ENCODE measurements around the gene ABTB2.

ABTB2 gene

DNA sequence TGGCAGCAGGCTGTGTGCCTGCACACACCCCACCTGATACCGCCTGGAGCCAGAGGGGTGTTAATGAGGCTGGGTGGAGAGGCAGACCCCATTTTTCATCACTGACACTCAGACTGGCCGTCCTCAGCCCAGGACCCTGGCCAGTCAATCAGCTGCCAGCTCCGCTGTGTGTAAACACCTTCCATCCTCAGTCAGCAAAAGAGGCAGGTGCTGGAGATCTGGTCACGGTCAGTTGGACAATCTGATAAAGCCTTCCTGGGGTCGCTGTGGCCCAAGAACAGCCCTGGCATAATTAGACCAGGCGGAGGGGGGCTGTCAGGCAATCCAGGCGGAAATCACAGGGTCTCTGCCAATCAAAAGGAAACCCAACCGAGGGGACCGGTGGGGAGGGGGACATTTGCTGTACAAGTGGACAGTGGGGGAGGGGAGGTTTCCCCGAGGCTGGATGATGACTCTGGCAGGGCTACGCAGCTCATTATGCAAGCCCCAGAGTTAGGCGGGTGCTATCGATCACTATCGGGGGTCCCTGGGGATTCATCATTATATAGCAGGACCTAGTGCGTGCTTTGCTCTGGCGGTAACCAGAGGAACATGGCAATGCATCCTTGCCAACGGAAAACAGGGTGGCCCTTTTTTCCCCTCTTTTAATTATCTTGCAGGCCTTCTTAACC is 72.9 kb downstream of the ABTB2 start:
- DNase-seq (ENCODE audit: low spot score): no peak

- no peak for DNase-seq (ENCODE audit: low spot score)
Measured at GRCh38 chr11:34284156-34284555, 73.7 kb downstream of the ABTB2 start.

DNA sequence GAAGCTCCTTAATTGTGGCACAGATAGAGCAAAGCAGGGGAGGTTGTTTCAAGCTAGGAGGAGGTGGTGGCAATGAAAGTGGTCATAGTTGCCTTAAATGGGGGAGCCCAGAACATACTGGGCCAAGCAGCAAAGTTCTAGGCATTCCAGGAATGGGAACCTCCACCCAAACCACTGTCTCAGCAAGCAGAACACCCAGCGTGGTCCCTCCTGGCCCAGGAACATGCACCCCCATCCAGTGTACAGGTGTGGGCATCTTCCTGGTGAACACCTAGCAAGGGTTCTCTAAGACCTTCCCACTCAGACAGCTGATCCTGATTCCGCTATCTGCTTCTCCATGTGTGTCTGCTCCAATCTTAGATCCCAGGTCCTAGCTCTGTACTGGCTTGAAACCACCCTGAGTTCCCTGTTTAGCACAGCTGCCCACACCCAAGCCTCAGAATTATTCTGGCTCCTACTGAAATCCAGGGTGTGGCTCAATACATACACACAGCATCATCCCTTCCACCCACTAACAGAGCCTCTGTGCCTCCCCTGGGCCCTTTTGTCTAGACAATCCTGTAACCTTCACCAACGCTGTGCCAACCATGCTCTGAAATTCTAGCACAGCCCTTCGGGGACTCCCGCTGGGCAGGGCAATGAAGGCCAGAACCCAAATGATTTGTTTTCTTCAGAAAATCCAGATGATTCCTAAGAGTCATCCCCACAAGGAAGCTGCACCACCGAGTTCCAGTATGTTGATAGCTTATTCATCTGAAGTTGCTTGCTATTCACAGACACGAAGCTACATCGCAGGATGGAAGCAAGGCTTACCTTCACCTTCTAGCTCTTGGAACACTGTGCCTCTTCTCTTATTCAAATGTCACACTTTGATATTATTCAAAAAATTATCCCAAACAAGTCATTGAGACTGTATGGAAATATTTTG is 76.6 kb downstream of the ABTB2 start:
- no peak for DNase-seq (ENCODE audit: low spot score)

DNA sequence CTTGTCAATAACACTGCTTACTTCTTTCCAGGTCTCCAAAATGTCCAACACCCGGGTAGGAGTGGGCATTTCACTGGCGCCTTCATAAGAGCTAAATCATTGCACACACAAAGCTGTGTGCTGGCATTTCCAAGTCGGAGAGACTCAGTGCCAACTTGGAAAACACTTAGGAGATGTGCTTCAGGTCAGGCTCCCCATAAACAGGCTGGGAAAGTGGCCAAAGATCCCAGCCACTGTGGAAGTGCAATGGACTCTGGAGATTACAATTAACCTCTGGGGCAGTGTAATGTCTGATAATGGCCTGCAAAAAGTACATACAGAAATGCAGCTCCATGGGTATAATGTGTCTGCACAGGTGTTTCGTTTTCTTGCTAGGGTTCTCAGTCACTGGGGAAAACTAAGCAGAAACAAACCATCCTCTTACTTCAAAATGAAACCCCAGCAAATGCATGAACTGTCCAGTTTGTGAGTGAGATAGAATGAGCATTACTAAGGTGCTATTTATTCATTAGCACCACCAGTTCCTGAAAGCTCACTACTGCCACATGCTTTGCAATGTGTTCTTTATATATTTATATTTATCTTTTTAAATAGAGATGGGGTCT is 79.0 kb downstream of the ABTB2 start:
- DNase-seq (ENCODE audit: low spot score): no peak

- DNase-seq (ENCODE audit: low spot score): no peak
Measured at GRCh38 chr11:34278175-34278574, 79.6 kb downstream of the ABTB2 start.

DNA sequence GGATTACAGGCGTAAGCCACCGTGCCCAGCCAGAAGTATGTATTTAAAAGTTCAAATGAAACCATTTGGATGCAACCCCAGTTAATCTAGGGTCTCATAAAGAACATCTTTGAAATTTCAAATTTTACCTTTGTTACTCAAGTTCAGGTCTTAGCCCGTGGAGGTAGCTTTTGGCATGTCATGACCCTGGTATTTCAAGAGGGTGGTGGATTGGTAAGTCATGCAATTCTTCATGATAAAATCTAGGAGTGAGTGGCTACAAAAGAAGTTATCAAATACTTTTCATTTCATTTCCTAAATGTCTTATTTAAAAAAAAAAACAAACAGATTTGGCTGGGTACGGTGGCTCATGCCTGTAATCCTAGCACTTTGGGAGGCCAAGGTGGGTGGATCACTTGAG is 80.6 kb downstream of the ABTB2 start:
- no peak for DNase-seq (ENCODE audit: low spot score)

DNA sequence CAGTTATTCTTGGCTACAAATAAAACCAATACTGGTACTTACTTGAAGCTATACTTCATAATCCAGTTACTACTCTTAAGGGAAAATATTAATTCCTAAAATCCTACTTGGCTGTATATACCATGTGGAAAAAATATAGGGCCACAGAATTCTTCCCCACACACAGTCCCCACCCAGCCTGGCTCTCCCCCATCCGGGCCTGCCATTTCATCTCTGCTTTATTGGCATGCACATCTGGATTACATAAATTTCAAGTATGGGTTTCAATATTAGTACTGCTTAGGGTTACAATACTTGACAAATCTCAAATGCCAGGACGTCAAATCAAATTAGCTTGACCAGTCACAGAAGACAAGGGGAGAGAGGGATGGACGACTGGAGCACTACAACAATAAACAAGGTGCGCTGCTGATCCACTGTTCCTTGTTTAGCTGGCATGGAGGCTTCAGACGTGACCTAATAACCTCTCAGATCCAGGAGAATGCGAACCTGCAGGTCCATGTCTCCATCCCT is 81.4 kb downstream of the ABTB2 start:
- no peak for DNase-seq (ENCODE audit: low spot score)

- DNase-seq (ENCODE audit: low spot score): no peak
Measured at GRCh38 chr11:34275486-34275885, 82.3 kb downstream of the ABTB2 start.

- peak; percentile 16 for DNase-seq (ENCODE audit: low spot score)
Measured at GRCh38 chr11:34274712-34275398, 83.0 kb downstream of the ABTB2 start.

DNA sequence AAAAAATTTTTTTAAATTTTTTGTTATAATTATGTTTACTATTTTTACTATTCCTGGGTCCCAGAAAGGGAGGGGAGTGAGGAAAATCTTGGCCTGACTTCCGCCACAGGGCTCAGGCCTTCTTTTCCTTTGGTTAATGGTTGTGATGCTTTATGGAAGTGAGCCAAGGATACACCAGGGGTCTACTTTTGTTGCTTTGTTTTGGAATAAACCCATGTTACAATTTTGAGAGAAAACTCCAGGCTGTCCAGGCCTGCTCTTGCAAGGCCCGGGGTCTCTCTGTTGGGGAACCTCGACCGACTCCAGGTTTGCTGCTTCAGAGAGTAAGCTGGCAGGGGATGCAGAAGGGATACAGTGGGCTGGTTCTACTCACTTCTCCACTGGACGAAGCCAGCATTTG is 84.7 kb downstream of the ABTB2 start:
- no peak for DNase-seq (ENCODE audit: low spot score)

GRCh38 chr11:34271727-34272126 is 86.1 kb downstream of the ABTB2 start:
- no peak for DNase-seq (ENCODE audit: low spot score)

- DNase-seq (ENCODE audit: low spot score): no peak
Measured at GRCh38 chr11:34270711-34271110, 87.1 kb downstream of the ABTB2 start.

DNA sequence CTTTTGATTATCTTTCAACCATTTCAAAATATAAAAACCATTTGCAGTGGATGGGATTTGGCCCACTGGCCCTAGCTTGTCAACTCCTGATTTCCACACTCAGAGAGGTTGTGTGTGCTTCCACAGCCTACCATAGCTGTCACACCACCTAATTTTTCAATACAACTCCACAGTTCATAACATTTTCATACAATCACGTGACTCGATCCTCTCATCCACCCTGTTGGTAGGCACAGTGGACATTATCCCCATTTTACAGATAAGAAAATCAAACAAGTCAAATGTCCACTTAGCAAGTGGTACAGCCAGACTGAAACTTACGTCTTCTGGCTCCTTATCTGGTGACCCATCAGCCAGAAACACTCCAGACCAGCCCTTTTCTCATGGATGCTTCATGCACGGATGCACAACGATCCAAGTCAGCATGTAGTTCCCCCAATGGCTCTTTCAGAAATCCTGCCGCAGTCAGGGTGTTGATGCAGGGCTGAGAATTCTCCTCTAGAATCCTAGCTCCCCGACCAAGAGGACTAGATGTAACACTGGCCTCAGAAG is 88.0 kb downstream of the ABTB2 start:
- DNase-seq (ENCODE audit: low spot score): no peak

DNA sequence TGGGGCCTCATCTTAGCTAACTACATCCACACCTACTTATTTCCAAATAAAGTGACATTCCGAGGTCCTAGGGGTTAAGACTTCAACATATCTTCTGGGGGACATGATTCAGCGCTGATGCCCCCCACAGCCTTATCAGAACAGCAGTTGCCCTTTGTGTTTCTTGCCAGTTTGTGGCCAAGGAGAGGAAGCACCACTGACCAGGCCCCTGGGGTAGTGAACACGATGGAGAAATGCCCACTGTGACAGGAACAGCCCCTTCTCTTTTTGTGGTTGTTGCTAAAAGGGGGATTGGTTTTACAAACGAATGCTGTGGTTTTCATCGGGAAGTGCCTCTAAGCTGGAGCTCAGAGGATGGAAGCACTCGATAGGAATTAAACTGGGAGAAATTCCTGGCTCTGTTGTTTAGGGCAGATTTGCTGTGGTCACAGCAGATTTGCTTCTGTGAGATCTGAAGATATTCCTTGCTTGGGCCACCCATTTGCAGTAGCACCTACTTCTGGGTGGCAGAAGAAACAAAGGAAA is 88.8 kb downstream of the ABTB2 start:
- no peak for DNase-seq (ENCODE audit: low spot score)

DNA sequence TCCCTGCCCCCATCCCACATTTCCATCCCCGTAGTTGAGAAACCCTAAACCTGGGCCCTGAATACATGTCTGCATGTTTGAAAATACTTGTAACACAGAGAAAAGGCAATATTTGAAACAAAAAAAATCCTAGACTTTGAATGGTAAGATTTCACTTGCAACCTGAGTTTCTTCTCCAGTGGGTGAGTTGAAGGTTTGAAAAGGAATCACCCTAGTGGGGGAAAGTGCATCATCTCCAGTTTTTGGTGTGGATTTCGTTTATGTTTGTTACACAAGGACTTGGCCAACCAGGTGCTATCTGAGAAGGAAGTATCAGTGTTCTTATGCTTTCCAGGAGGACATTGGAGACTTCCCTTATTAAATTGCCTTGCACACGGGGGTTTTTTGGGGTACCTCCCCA is 90.4 kb downstream of the ABTB2 start:
- DNase-seq (ENCODE audit: low spot score): no peak

GRCh38 chr11:34267013-34267412 is 90.8 kb downstream of the ABTB2 start:
- DNase-seq (ENCODE audit: low spot score): no peak

GRCh38 chr11:34266090-34266912 is 91.5 kb downstream of the ABTB2 start:
- DNase-seq (ENCODE audit: low spot score): no peak

GRCh38 chr11:34264303-34265110 is 93.3 kb downstream of the ABTB2 start:
- DNase-seq (ENCODE audit: low spot score): no peak

DNA sequence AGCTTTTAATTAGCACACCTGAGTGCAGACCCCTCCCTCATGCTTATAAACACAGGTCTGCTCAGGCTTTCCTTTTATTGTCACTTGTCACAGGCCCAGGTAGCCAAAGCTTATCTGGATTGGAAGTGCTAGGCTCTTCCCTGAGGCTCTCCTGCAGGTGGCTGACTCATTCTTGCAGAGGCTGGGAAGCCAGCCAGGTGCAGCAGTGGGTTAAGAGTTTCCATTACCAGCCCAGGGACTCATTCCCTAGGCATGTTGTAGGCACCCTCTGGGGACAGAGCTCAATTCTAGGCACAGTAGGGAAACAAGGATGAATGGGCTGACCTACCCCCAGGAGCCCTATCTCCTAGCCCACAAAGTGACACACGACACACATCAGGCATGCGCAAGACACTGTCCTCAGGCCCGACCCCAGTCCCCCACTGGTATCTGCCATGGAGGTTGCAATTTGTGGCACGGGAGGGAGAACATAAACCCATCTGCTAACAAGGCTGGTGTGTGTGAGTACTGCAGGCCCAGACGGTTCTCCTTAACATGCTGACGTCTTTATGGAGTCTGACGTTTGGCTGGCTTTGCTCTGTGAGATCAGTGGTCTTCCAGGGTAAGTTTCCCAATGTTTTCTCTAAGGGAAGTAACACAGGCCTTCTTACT is 94.2 kb downstream of the ABTB2 start:
- no peak for DNase-seq (ENCODE audit: low spot score)

Data from HuH-7 (cell line).